Thyroid gland (tissue), 4 donors: ENCODE measurements around the gene CAPS2.

Experiments used
- POLR2A ChIP-seq, 2 donors: fragments of 450-650 bp; IDR thresholded peaks; one replicate each; pipeline ENCODE4 v1.6.1; 2017; ENCODE audit warnings: antibody characterized with exemption in 2 of 2, mild to moderate bottlenecking in 2 of 2, moderate library complexity in 1 of 2
- TF ChIP-seq, protein P1 (sequence below), 6 experiments: fragments of 200-600 bp in 3 of 6; fragments of 450-650 bp in 3 of 6; sonication (generic) in 3 of 6; IDR thresholded peaks; one replicate each; pipeline ENCODE4 v1.5.1; 2016 to 2019; ENCODE audit warnings: antibody characterized with exemption in 6 of 6, mild to moderate bottlenecking in 2 of 6, inconsistent platforms in 1 of 6, moderate library complexity in 1 of 6

DNA sequence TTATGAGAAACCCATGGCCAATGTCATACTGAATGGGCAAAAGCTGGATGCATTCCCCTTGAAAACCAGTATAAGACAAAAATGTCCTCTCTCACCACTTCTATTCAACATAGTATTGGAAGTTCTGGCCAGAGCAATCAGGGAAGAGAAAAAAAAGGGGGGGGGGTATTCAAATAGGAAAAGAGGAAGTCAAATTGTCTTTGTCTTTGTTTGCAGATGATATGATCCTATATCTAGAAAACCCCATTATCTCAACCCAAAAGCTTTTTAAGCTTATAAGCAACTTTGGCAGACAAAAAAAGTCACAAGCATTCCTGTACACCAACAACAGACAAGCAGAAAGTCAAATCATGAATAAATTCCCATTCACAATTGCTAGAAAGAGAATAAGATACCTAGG is 23.9 kb upstream of the CAPS2 start:
- TF ChIP-seq, protein P1, sequence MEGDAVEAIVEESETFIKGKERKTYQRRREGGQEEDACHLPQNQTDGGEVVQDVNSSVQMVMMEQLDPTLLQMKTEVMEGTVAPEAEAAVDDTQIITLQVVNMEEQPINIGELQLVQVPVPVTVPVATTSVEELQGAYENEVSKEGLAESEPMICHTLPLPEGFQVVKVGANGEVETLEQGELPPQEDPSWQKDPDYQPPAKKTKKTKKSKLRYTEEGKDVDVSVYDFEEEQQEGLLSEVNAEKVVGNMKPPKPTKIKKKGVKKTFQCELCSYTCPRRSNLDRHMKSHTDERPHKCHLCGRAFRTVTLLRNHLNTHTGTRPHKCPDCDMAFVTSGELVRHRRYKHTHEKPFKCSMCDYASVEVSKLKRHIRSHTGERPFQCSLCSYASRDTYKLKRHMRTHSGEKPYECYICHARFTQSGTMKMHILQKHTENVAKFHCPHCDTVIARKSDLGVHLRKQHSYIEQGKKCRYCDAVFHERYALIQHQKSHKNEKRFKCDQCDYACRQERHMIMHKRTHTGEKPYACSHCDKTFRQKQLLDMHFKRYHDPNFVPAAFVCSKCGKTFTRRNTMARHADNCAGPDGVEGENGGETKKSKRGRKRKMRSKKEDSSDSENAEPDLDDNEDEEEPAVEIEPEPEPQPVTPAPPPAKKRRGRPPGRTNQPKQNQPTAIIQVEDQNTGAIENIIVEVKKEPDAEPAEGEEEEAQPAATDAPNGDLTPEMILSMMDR (IDR thresholded peaks at IDR 0.05) = no peak
- TF ChIP-seq POLR2A (IDR thresholded peaks at IDR 0.05) = no peak
